Erythroblast (primary cell): ENCODE results near the gene RGS12.

Source experiments
- GATA1 ChIP-seq: IDR thresholded peaks from 2 replicates; pipeline ENCODE4 v1.6.1; 2011; ENCODE audit warnings: low read depth, mild to moderate bottlenecking, control low read depth, low read length, moderate library complexity
- POLR2A ChIP-seq: IDR thresholded peaks from 2 replicates; pipeline ENCODE4 v1.6.1; 2011; ENCODE audit warnings: mild to moderate bottlenecking, low read length

DNA sequence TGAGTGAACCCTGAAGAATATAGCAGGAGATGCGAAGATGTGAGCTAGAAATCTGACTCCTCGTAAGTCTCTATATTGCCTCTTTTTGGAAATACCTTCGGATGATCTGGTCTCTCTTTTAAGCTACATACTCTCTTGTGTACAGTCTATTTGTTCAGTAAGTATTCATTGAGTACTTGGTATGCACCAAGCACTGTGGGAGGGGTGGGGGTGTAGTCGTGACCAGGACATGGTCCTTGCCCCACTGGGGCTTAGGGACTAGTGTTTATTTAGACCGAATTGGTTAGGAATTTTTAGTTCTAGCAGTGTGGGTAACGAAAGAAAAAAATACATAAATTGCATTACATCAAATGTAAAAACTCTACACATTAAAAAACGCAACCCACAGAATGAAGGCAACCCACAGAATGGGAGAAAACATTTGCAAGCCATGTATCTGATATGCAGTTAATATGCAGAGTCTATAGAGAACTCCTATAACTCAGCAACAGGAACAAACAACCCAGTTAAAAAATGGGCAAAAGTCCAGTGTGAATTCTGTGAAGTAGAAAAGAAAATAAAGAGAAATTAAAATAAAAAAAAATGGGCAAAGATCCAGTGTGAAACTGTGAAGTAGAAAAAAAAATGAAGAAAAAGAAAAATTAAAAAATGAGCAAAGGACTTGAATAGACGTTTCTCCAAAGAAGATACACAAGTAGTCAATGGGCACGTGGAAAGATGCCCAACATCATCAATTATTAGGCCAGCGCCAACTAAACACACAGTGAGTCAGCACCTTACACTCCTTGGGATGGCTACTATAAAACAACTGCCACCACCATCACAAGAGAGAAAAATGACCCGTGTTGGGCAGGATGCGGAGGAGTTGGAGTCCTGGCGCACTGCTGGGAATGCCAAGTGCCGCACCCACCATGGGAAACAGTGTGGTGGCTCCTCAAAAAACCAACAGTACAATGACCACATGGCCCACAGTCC is 43.8 kb downstream of the RGS12 start:
- TF ChIP-seq POLR2A, result no peak
- no peak for TF ChIP-seq GATA1
